ENCODE measurements around the gene PTGR2. TPM values are rescaled to one million over a fixed set of nuclear protein-coding genes. Genes with fewer than 3 reads are reported as not detected.

The PTGR2 gene
- total RNA-seq, 1 experiment from 2014 or later, result 16.0 TPM

DNA sequence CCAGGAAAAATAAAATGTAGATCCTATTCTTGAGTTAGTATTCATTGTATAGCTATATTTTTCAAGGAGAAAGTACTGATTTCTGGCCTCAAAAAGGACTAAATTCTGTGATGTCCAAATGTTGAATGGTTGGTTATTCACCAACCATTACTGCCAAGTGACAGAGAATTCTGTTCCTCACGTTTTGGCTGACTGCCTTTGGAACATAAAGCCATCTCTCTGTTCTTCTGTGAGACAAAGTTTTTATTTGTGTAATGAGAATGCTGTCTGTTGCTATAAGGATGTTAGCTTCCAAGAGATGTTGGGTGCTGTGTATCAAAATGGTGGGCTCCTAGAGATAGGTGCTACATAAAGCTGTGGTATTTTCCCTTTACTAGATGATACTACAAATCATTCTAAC lies 44.3 kb downstream of the PTGR2 start:
- no peak for DNase-seq (ENCODE audit: low spot score)
- intact Hi-C loops (cut with micrococcal nuclease; ENCODE audit: unreplicated experiment), result no loop called here
- ChIA-PET CTCF (no interaction called here), POLR2A (ENCODE audit: low non-redundant PET) (no interaction called here)
- Histone ChIP-seq H3K9me3 (ENCODE audit: low read depth, low read length, poor library complexity, severe bottlenecking) (no peaks in the 10 kb centered on the region), H3K27ac (ENCODE audit: low read depth, low read length, poor library complexity, severe bottlenecking) (no peak overlapping the region), H3K27me3 (replicated peaks; ENCODE audit: insufficient read depth, low read depth, low read length, poor library complexity) (no peaks in the 10 kb centered on the region), H3K36me3 (ENCODE audit: insufficient read depth, low read length, poor library complexity, severe bottlenecking) (peaks cover 71% of the 10 kb centered on the region), H3K4me1 (ENCODE audit: insufficient read depth, low read length, poor library complexity, severe bottlenecking) (no peaks in the 10 kb centered on the region), H3K4me3 (ENCODE audit: low read depth, low read length, poor library complexity, severe bottlenecking) (no peak overlapping the region)
- no TSS peak for BruUV-seq (replicated peaks)
- no peak for TF ChIP-seq EZH2 (IDR thresholded peaks at IDR 0.05; ENCODE audit: borderline replicate concordance, low read depth, low read length, poor library complexity, severe bottlenecking)
- TF ChIP-seq, protein P1, sequence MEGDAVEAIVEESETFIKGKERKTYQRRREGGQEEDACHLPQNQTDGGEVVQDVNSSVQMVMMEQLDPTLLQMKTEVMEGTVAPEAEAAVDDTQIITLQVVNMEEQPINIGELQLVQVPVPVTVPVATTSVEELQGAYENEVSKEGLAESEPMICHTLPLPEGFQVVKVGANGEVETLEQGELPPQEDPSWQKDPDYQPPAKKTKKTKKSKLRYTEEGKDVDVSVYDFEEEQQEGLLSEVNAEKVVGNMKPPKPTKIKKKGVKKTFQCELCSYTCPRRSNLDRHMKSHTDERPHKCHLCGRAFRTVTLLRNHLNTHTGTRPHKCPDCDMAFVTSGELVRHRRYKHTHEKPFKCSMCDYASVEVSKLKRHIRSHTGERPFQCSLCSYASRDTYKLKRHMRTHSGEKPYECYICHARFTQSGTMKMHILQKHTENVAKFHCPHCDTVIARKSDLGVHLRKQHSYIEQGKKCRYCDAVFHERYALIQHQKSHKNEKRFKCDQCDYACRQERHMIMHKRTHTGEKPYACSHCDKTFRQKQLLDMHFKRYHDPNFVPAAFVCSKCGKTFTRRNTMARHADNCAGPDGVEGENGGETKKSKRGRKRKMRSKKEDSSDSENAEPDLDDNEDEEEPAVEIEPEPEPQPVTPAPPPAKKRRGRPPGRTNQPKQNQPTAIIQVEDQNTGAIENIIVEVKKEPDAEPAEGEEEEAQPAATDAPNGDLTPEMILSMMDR (conservative IDR thresholded peaks at IDR 0.05; ENCODE audit: low read depth, low read length), result no peak

GRCh38 chr14:73896521-73896920 lies 44.9 kb downstream of the PTGR2 start:
- Histone ChIP-seq H3K27ac (ENCODE audit: low read depth, low read length, poor library complexity, severe bottlenecking) (no peak overlapping the region), H3K4me1 (ENCODE audit: insufficient read depth, low read length, poor library complexity, severe bottlenecking) (no peaks in the 10 kb centered on the region), H3K36me3 (ENCODE audit: insufficient read depth, low read length, poor library complexity, severe bottlenecking) (peaks cover 77% of the 10 kb centered on the region), H3K4me3 (ENCODE audit: low read depth, low read length, poor library complexity, severe bottlenecking) (no peak overlapping the region), H3K9me3 (ENCODE audit: low read depth, low read length, poor library complexity, severe bottlenecking) (no peaks in the 10 kb centered on the region), H3K27me3 (replicated peaks; ENCODE audit: insufficient read depth, low read depth, low read length, poor library complexity) (no peaks in the 10 kb centered on the region)
- intact Hi-C loops (cut with micrococcal nuclease; ENCODE audit: unreplicated experiment), result no loop called here
- DNase-seq (ENCODE audit: low spot score), result no peak
- BruUV-seq (replicated peaks), result no TSS peak
- TF ChIP-seq EZH2 (IDR thresholded peaks at IDR 0.05; ENCODE audit: borderline replicate concordance, low read depth, low read length, poor library complexity, severe bottlenecking), result no peak
- TF ChIP-seq, protein P1 (conservative IDR thresholded peaks at IDR 0.05; ENCODE audit: low read depth, low read length), result no peak
- ChIA-PET POLR2A (ENCODE audit: low non-redundant PET) (no interaction called here), CTCF (no interaction called here)

DNA sequence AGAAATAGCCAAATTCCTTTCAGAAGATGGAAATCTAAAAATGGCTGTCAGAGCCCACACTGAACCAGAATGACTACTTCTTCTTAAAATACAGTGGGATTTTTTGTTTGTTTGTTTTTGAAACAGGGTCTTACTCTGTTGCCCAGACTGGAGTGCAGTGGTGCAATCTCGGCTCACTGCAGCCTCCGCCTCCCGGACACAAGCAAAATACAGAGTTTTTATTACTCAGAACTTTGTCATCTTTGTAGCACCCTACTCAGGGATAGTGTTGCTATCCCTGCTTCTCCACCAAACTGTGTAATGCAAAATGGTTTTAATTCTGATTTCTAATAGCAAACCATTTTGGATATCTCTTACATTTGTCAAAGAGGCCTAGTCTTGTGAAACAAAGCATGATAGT lies 51.4 kb downstream of the PTGR2 start:
- intact Hi-C loops (cut with micrococcal nuclease; ENCODE audit: unreplicated experiment), result no loop called here
- Histone ChIP-seq H3K27ac (ENCODE audit: low read depth, low read length, poor library complexity, severe bottlenecking) (no peak overlapping the region), H3K27me3 (replicated peaks; ENCODE audit: insufficient read depth, low read depth, low read length, poor library complexity) (no peaks in the 10 kb centered on the region), H3K4me1 (ENCODE audit: insufficient read depth, low read length, poor library complexity, severe bottlenecking) (no peaks in the 10 kb centered on the region), H3K4me3 (ENCODE audit: low read depth, low read length, poor library complexity, severe bottlenecking) (no peak overlapping the region), H3K36me3 (ENCODE audit: insufficient read depth, low read length, poor library complexity, severe bottlenecking) (peaks cover 72% of the 10 kb centered on the region), H3K9me3 (ENCODE audit: low read depth, low read length, poor library complexity, severe bottlenecking) (no peaks in the 10 kb centered on the region)
- TF ChIP-seq, protein P1 (conservative IDR thresholded peaks at IDR 0.05; ENCODE audit: low read depth, low read length), result no peak
- no peak for TF ChIP-seq EZH2 (IDR thresholded peaks at IDR 0.05; ENCODE audit: borderline replicate concordance, low read depth, low read length, poor library complexity, severe bottlenecking)
- ChIA-PET CTCF (no interaction called here), POLR2A (ENCODE audit: low non-redundant PET) (no interaction called here)
- BruUV-seq (replicated peaks), result no TSS peak
- no peak for DNase-seq (ENCODE audit: low spot score)
